ENCODE measurements around the gene ZFAND5. TPM values are rescaled to one million over a fixed set of nuclear protein-coding genes. Genes with fewer than 3 reads are reported as not detected.

Gene ZFAND5
- total RNA-seq, 2 donors from 2014 or later, result 143 to 288 TPM

DNA sequence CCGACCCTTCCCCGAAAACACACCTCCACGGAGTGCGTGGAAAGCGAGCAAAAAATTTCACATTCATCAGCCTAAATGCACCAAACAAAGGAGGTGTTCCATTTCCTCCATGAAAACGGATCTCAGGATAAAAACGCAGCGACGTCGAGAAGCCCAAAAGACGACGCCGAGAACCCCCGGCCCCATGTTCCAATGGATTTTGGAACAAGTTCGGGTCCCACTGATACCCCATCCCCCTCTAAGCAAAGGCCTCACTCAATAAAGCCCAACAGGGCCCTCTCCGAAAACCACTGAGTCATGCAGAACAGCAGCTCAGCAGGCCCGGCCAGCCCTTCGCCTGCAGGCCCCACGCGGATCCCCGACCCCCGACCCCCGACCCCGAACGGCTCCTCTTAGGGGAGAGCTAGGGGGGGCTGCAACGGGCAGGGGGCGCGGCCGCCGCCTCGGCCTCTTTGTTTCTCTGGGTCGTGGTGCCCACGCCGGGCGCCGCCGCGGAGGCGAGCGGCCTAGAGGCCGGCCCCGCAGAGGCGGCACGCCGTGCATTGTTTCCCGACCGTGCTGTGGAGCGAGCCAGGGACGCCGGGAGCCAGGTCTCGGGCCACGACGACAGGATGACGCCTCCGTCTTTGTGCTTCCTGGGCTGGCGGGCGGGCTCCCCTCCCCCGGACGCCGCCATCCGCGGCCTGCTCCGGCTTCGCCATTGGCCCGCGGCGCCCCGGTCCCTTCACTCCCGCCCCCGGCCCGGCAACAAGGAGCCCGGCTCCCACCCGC is 915 bp downstream of the ZFAND5 start:
- Histone ChIP-seq H3K36me3 (no peaks in the 10 kb centered on the region), H3K4me3 (peak overlapping the region; percentile 84 to 98), H3K9me3 (no peaks in the 10 kb centered on the region), H3K27ac (peak overlapping the region; percentile 100), H3K27me3 (replicated peaks; ENCODE audit: insufficient read depth) (no peaks in the 10 kb centered on the region), H3K4me1 (replicated peaks) (no peaks in the 10 kb centered on the region)
- intact Hi-C loops (cut with DNase I), result loop anchor here (1.0 kb wide), 1 partner anchor 49 kb away; no protein-coding TSS in a partner anchor
- 1% methylated on average over 45 of the region's 73 CpGs for WGBS
- TF ChIP-seq, protein P1, sequence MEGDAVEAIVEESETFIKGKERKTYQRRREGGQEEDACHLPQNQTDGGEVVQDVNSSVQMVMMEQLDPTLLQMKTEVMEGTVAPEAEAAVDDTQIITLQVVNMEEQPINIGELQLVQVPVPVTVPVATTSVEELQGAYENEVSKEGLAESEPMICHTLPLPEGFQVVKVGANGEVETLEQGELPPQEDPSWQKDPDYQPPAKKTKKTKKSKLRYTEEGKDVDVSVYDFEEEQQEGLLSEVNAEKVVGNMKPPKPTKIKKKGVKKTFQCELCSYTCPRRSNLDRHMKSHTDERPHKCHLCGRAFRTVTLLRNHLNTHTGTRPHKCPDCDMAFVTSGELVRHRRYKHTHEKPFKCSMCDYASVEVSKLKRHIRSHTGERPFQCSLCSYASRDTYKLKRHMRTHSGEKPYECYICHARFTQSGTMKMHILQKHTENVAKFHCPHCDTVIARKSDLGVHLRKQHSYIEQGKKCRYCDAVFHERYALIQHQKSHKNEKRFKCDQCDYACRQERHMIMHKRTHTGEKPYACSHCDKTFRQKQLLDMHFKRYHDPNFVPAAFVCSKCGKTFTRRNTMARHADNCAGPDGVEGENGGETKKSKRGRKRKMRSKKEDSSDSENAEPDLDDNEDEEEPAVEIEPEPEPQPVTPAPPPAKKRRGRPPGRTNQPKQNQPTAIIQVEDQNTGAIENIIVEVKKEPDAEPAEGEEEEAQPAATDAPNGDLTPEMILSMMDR (IDR thresholded peaks at IDR 0.05), result no peak
- TF ChIP-seq POLR2A (IDR thresholded peaks at IDR 0.05) (no peak), POLR2AphosphoS5 (IDR thresholded peaks at IDR 0.05) (peak; percentile 50)
- DNase-seq (ENCODE audit: low spot score), result peak; percentile 42

DNA sequence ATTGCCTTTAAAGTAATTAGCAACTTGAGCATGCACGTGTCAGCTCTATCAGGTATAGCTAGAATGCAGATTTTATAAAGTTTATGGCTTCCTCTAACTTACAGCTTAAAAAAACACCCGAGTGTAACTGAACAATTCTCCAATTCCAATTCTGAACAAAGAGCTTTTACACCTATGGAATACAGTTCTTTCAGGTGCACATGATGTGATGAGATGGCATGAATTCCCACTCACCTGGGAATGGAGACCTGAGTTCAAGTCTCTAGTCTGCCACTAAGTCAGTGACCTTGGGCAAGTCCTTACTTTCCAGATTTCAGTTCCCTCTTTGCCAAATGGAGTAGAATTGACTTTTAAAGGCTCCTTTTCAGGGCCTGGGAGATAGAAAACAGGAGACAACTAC is 1.8 kb downstream of the ZFAND5 start:
- 0% methylated on average over 2 of the region's 2 CpGs for WGBS
- intact Hi-C loops (cut with DNase I), result loop anchor here (1.0 kb wide), 1 partner anchor 48 kb away; no protein-coding TSS in a partner anchor
- Histone ChIP-seq H3K4me3 (peak overlapping the region; percentile 84 to 98), H3K9me3 (no peaks in the 10 kb centered on the region), H3K4me1 (replicated peaks) (no peaks in the 10 kb centered on the region), H3K27ac (peak overlapping the region; percentile 100), H3K27me3 (replicated peaks; ENCODE audit: insufficient read depth) (no peaks in the 10 kb centered on the region), H3K36me3 (no peaks in the 10 kb centered on the region)
- no peak for DNase-seq (ENCODE audit: low spot score)
- no peak for TF ChIP-seq POLR2AphosphoS5 (IDR thresholded peaks at IDR 0.05)
- no peak for TF ChIP-seq POLR2A (IDR thresholded peaks at IDR 0.05)

DNA sequence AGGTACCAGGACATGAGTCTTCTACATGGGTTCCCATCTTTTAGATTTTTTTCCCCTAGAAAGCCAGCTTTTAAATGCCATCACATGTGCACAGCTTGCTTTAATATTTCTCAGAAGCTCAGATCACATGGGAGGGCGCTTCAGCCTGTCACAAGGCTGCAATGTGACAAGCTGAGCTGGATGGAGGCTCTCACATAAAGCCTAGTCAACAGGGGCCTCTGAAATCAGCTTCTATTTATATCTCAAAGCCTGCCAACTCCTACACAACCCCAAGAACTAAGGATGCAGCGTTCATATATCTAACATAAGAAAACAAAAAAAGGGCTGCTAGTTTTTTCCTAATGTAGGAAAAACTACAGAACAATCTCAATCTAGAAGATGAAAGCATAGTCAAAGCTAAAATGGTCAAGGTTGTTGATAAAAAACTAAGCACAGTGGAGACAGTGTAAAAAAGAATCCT is 2.3 kb downstream of the ZFAND5 start:
- no peaks in the 10 kb centered on the region for H3K4me1 ChIP-seq (replicated peaks)
- peak; percentile 80 for DNase-seq (ENCODE audit: low spot score)
- H3K4me3 ChIP-seq, result peak overlapping the region; percentile 84 to 98
- H3K9me3 ChIP-seq, result no peaks in the 10 kb centered on the region
- 2% methylated on average over 2 of the region's 2 CpGs for WGBS
- peak overlapping the region; percentile 100 for H3K27ac ChIP-seq
- intact Hi-C loops (cut with DNase I), result loop anchor here (1.0 kb wide), 1 partner anchor 47 kb away; no protein-coding TSS in a partner anchor
- H3K36me3 ChIP-seq, result no peaks in the 10 kb centered on the region
- H3K27me3 ChIP-seq (replicated peaks; ENCODE audit: insufficient read depth), result no peaks in the 10 kb centered on the region
- TF ChIP-seq POLR2A (IDR thresholded peaks at IDR 0.05) (peak; percentile 43), POLR2AphosphoS5 (IDR thresholded peaks at IDR 0.05) (peak; percentile 88)
- TF ChIP-seq, protein P1 (IDR thresholded peaks at IDR 0.05), result no peak

DNA sequence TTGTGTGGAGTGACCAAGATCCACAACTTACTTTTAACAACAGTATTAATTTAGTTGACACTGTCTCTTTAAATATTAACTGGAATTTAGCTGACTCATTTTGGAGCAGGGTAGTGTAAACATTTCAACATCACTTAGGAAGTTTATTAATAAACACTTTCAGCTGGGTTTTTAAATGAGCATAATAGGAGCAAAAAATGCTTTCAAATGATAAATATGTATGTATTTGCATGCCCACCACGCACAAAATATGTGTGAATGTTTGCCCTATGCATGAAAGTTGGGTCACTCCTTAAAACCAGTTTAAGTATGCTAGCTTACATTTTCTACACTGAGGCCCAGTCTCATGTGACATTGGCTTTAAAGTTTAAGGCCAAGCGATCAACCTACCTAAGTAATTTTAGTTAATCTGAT is 2.9 kb downstream of the ZFAND5 start:
- TF ChIP-seq, protein P1 (IDR thresholded peaks at IDR 0.05), result no peak
- TF ChIP-seq POLR2AphosphoS5 (IDR thresholded peaks at IDR 0.05), result peak; percentile 36
- DNase-seq (ENCODE audit: low spot score), result no peak
- Histone ChIP-seq H3K27ac (peak overlapping the region; percentile 100), H3K36me3 (no peaks in the 10 kb centered on the region), H3K27me3 (replicated peaks; ENCODE audit: insufficient read depth) (no peaks in the 10 kb centered on the region), H3K4me3 (peak overlapping the region; percentile 84 to 98), H3K4me1 (replicated peaks) (no peaks in the 10 kb centered on the region), H3K9me3 (no peaks in the 10 kb centered on the region)
- WGBS, result 5% methylated on average over 2 of the region's 2 CpGs
- intact Hi-C loops (cut with DNase I), result no loop called here

DNA sequence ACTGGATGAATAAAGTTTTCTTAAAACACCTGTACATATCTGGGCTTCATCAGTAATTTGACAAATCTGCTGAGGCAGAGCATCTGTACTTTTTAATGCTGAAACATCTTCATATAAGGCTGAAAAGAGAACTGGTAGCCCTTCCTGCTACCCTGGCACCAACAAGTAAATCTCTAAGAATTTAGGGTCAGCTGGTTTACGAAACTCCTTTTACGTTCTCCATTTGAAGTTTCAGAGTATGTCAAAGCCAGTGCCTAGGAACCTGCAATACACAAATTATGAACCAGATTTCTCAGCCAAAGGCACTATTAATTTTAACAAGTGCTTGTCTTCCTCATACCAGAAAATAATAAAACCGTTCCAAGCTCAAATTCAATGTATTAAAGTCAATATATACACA is 3.8 kb downstream of the ZFAND5 start:
- no peaks in the 10 kb centered on the region for H3K4me1 ChIP-seq (replicated peaks)
- no peak for DNase-seq (ENCODE audit: low spot score)
- no peaks in the 10 kb centered on the region for H3K9me3 ChIP-seq
- peak overlapping the region; percentile 100 for H3K27ac ChIP-seq
- H3K36me3 ChIP-seq, result no peaks in the 10 kb centered on the region
- TF ChIP-seq, protein P1 (IDR thresholded peaks at IDR 0.05), result no peak
- TF ChIP-seq POLR2AphosphoS5 (IDR thresholded peaks at IDR 0.05) (no peak), POLR2A (IDR thresholded peaks at IDR 0.05) (no peak)
- H3K27me3 ChIP-seq (replicated peaks; ENCODE audit: insufficient read depth), result no peaks in the 10 kb centered on the region
- intact Hi-C loops (cut with DNase I), result loop anchor here (2.0 kb wide), 1 partner anchor 232 kb away; no protein-coding TSS in a partner anchor
- WGBS, result 10% methylated on average over 3 of the region's 3 CpGs
- peak overlapping the region in 1 of 2 donors; percentile 98 for H3K4me3 ChIP-seq

Data from prostate gland (tissue), 2 donors.